Keratinocyte (primary cell): Measurements from ENCODE around the gene TXNL4B. TPM values are rescaled to one million over a fixed set of nuclear protein-coding genes. Genes with fewer than 3 reads are reported as not detected.

Experiments
- DNase-seq: peaks from one replicate; pipeline ENCODE4 v3.0.0-alpha.2; 2011; ENCODE audit warnings: low read depth, missing footprints, low spot score
- FAIRE-seq: peaks from 2 replicates; lab custom pipeline; 2011; peaks lifted over from hg19 to GRCh38; lab: Jason Lieb, UNC
- H2AFZ ChIP-seq: 2 replicates; pipeline ENCODE4 v1.6.0; 2012; ENCODE audit warnings: low read length, control low read depth, inconsistent platforms; ENCODE audit not compliant: control insufficient read depth
- H3K27ac ChIP-seq: 2 replicates; pipeline ENCODE4 v1.5.1; 2011; ENCODE audit warnings: low read length; ENCODE audit not compliant: control insufficient read depth, insufficient read depth
- H3K27me3 ChIP-seq: 3 replicates; pipeline ENCODE4 v1.6.0; 2011; ENCODE audit warnings: low read length; ENCODE audit not compliant: control insufficient read depth, insufficient read depth; ENCODE audit errors: extremely low read depth
- H3K36me3 ChIP-seq, 2 experiments: 2 replicates in 1 of 2; 3 replicates in 1 of 2; pipeline ENCODE4 v1.5.1; 2011; ENCODE audit warnings: low read length in 2 of 2, mild to moderate bottlenecking in 1 of 2; ENCODE audit not compliant: control insufficient read depth in 2 of 2, insufficient read depth in 2 of 2; ENCODE audit errors: extremely low read depth in 1 of 2
- H3K4me1 ChIP-seq: 3 replicates; pipeline ENCODE4 v1.5.1; 2011; ENCODE audit warnings: low read length; ENCODE audit not compliant: control insufficient read depth, insufficient read depth; ENCODE audit errors: extremely low read depth
- H3K4me2 ChIP-seq: 3 replicates; pipeline ENCODE4 v1.6.0; 2011; ENCODE audit warnings: low read depth, low read length; ENCODE audit not compliant: control insufficient read depth, insufficient read depth; ENCODE audit errors: extremely low read depth
- H3K4me3 ChIP-seq, 3 experiments: fragments of 200-600 bp in 1 of 3; sonication (generic) in 1 of 3; 2 replicates in 2 of 3; 3 replicates in 1 of 3; pipeline ENCODE4 v1.5.1; 2011 to 2016; ENCODE audit warnings: low read length in 3 of 3, mild to moderate bottlenecking in 3 of 3, control low read depth in 2 of 3, inconsistent platforms in 1 of 3, low read depth in 1 of 3, mixed read lengths in 1 of 3, mixed run types in 1 of 3, moderate library complexity in 1 of 3; ENCODE audit not compliant: control insufficient read depth in 2 of 3, insufficient read depth in 2 of 3; ENCODE audit errors: extremely low read depth in 1 of 3
- H3K79me2 ChIP-seq: 2 replicates; pipeline ENCODE4 v1.6.0; 2012; ENCODE audit warnings: low read length; ENCODE audit not compliant: control insufficient read depth, insufficient read depth
- H3K9ac ChIP-seq: 3 replicates; pipeline ENCODE4 v1.6.0; 2011; ENCODE audit warnings: low read length; ENCODE audit not compliant: control insufficient read depth, insufficient read depth; ENCODE audit errors: extremely low read depth
- H3K9me1 ChIP-seq: 3 replicates; pipeline ENCODE4 v1.6.0; 2011; ENCODE audit warnings: low read length; ENCODE audit not compliant: control insufficient read depth, insufficient read depth; ENCODE audit errors: extremely low read depth
- H3K9me3 ChIP-seq: 2 replicates; pipeline ENCODE4 v1.5.1; 2012; ENCODE audit warnings: low read depth, low read length; ENCODE audit not compliant: control insufficient read depth
- H4K20me1 ChIP-seq: 3 replicates; pipeline ENCODE4 v1.6.0; 2011; ENCODE audit warnings: low read length; ENCODE audit not compliant: control insufficient read depth, insufficient read depth; ENCODE audit errors: extremely low read depth
- EZH2 ChIP-seq: IDR thresholded peaks from one replicate; pipeline ENCODE4 v1.6.1; 2012; ENCODE audit warnings: inconsistent platforms, mild to moderate bottlenecking, low read length, moderate library complexity
- dilution Hi-C: fragments of 300-500 bp; cut with MboI; formaldehyde crosslinking; loops from one replicate; pipeline ENCODE4 v1.7.0; 2020; ENCODE audit warnings: low sequenced_read_pairs; ENCODE audit not compliant: extremely low pct_ligation_motif_present
- polyA plus RNA-seq, 5 experiments: library from polyadenylated mRNA; depleted of rRNA in 3 of 5; stranded (reverse) in 3 of 5; stranded (forward) in 1 of 5; unstranded in 1 of 5; fragments of >200 nt; gene quantifications; 1 replicate in 1 of 5; 2 replicates in 3 of 5; 3 replicates in 1 of 5; pipeline versions ENCODE4 v1.2.1 to v1.2.3, GENCODE V29; 2011 to 2012; ENCODE audit warnings: missing spikeins in 2 of 5, low read depth in 1 of 5, low replicate concordance in 1 of 5
- TF ChIP-seq, protein P1 (sequence below), 3 experiments: IDR thresholded peaks in 1 of 3; conservative IDR thresholded peaks in 1 of 3; optimal IDR thresholded peaks in 1 of 3; 2 replicates in 2 of 3; 3 replicates in 1 of 3; pipeline versions ENCODE3 to v1.5.1; 2011; ENCODE audit warnings: low read length in 3 of 3, mild to moderate bottlenecking in 3 of 3, moderate library complexity in 2 of 3, control low read depth in 1 of 3, inconsistent platforms in 1 of 3; ENCODE audit not compliant: insufficient read depth in 2 of 3; ENCODE audit errors: extremely low read depth in 1 of 3

TXNL4B gene
- polyA plus RNA-seq, 1 donor (not counting 4 experiments of a cell fraction or from before 2014, with no cell fraction given): 12.4 TPM

DNA sequence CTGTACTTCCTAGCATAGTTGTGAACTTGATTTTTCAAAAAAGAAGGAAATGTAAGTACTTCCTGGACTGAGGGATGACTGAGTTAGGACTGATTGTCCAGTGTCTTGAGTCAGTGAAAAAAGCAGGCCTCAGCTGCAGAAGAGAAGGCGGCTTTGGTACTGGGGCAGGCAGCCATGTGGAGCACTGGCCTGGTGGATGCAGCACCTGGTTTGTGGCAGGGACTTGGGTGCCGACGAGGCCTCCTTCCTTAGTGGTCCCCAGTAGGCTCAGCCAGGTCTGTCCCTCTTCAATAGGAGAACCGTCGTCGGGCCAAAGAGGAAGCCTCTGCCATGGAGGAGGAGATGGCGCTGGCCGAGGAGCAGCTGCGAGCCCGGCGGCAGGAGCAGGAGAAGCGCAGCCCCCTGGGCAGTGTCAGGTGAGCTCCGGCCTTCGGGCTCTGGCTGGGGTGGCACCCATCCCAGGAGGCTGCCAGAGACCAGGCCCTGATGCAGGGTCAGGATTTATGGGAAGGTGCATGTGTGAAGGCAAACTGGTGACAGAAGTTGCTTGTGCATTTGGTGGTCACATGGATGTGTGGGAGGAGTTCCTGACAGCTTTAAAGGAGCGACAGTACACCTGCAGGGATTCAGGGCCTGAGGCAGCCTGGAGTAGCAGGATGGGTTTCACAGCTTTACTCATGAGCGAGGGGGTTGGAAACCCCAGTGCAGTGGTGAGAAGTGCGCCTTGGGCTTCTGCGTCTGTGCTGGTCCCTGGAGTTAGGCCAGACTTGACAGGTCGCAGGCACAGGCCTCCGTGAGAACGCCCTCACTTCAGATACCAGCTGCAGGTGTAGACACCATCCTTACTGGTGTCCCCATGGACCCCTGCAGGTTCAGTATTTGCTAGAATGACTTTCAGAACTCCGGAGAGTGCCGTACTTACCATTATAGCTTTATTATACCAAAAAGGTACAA, 17.5 kb upstream of the TXNL4B start:
- Histone ChIP-seq H3K27ac (no peak overlapping the region), H3K4me1 (no peaks in the 10 kb centered on the region), H3K79me2 (no peaks in the 10 kb centered on the region), H3K4me2 (no peak overlapping the region), H3K9me1 (no peaks in the 10 kb centered on the region), H3K9ac (no peak overlapping the region), H2AFZ (no peak overlapping the region), H3K27me3 (no peaks in the 10 kb centered on the region), H4K20me1 (no peaks in the 10 kb centered on the region), H3K9me3 (no peaks in the 10 kb centered on the region), H3K4me3 (no peak overlapping the region), H3K36me3 (peaks cover 35 to 51% of the 10 kb centered on the region in 2 experiments)
- FAIRE-seq: no peak
- no peak for DNase-seq
- dilution Hi-C loops: no loop called here
- TF ChIP-seq, protein P1, sequence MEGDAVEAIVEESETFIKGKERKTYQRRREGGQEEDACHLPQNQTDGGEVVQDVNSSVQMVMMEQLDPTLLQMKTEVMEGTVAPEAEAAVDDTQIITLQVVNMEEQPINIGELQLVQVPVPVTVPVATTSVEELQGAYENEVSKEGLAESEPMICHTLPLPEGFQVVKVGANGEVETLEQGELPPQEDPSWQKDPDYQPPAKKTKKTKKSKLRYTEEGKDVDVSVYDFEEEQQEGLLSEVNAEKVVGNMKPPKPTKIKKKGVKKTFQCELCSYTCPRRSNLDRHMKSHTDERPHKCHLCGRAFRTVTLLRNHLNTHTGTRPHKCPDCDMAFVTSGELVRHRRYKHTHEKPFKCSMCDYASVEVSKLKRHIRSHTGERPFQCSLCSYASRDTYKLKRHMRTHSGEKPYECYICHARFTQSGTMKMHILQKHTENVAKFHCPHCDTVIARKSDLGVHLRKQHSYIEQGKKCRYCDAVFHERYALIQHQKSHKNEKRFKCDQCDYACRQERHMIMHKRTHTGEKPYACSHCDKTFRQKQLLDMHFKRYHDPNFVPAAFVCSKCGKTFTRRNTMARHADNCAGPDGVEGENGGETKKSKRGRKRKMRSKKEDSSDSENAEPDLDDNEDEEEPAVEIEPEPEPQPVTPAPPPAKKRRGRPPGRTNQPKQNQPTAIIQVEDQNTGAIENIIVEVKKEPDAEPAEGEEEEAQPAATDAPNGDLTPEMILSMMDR (optimal IDR thresholded peaks at IDR 0.05 in 1 of 3, IDR thresholded peaks at IDR 0.05 in 1 of 3, conservative IDR thresholded peaks at IDR 0.05 in 1 of 3; ENCODE audit: extremely low read depth in 1 of 3, insufficient read depth in 2 of 3, low read length in 3 of 3): no peak
- TF ChIP-seq EZH2: no peak

DNA sequence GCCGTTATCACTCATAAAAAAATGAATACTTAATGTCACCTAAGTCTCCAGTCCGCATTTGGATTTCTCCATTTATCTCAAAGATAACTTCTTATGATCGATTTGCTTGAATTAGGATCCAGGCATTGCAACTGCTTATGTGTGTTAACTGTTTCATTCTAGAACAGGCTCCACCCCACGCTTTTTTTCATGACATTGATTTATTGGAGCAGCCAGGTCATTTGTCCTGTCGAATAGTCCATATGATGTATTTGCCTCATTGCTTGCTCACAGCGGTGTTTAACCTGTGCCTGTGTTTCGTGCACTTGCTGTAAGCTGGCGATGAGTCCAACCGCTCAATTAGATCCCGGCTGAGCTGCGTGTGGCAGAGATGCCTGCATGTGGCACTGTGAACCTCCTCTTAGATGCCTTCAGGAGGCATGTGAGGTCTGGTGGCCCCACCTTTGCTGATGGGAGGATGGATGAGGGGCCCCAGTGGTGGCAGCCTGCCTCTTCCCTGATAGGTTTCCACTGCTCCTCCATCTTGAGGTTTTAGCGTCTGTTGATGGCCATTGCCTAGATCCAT, 16.6 kb upstream of the TXNL4B start:
- H3K27me3 ChIP-seq: no peaks in the 10 kb centered on the region
- H3K36me3 ChIP-seq: peaks cover 43 to 59% of the 10 kb centered on the region in 2 experiments
- no peaks in the 10 kb centered on the region for H3K79me2 ChIP-seq
- no peaks in the 10 kb centered on the region for H3K9me3 ChIP-seq
- FAIRE-seq (no peak), DNase-seq (no peak)
- no peaks in the 10 kb centered on the region for H4K20me1 ChIP-seq
- H2AFZ ChIP-seq: no peak overlapping the region
- H3K9me1 ChIP-seq: no peaks in the 10 kb centered on the region
- H3K4me2 ChIP-seq: no peak overlapping the region
- dilution Hi-C loops: no loop called here
- no peak overlapping the region for H3K4me3 ChIP-seq
- H3K9ac ChIP-seq: no peak overlapping the region
- no peak overlapping the region for H3K27ac ChIP-seq
- TF ChIP-seq, protein P1 (optimal IDR thresholded peaks at IDR 0.05 in 1 of 3, IDR thresholded peaks at IDR 0.05 in 1 of 3, conservative IDR thresholded peaks at IDR 0.05 in 1 of 3; ENCODE audit: extremely low read depth in 1 of 3, insufficient read depth in 2 of 3, low read length in 3 of 3): no peak
- TF ChIP-seq EZH2: no peak
- no peaks in the 10 kb centered on the region for H3K4me1 ChIP-seq
